Measurements from ENCODE around the gene PRKX.
"Not testable (repeated sequence)": the region's sequence is repeated elsewhere in the genome, so short reads cannot be mapped to it uniquely, and the experiment has no call there.

PRKX gene

DNA sequence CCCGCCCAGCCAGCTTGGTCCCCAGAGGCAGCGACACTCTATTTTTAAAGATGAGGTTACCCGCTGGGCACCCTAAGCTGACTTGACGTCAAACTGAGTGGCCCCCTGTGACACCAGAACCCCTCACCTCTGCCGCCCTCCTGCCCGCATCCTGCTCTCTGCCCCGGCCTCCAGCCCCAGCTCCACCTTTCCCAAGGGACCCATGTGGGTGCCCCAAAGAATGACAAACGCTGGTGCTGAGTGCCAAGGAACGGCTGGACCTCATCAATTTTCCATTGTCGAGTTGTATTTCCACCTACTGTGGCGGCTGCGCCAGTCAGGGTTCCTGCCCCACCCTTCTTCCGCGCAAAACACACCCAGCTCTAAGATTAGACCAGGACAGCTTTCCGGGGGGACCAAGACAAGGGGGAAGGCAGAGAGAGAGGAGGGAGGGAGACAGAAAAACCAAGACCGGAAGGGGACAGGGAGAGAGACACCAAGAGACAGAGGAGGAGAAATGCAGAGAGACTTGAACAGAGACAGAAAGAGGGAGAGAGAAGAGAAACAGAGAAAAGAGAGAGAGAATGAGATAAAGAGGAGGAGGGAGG, 2.0 kb downstream of the PRKX start:
- no peak for DNase-seq (ENCODE audit: low read depth in 2 of 2)

DNA sequence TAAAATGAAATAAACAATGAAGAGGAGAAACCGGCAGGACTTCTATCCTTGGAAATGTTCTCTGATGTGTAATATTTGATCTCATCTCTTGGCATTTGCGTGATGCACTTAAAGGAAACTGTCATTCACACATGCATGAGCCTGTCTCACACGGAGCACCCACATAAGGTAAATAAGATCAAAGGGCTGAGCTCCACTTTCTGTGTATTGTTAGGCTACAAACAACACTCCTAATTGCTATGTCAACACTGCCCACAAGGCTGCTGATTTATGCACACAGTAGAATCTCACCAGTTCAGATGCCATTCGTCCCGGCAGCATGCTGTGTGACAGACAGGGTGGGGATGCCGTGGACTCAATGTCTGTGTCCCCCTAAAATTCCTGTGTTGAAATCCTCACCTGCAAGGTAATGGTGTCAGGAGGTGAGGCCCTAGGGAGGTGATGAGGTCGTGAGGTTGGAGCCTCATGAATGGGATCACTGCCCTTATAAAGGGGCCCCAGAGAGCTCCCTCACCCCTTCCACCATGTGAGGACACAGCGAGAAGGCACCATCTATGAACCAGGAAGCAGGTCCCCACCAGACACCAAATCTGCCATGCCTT, 5.7 kb downstream of the PRKX start:
- DNase-seq (ENCODE audit: low read depth in 2 of 2): not testable (repeated sequence)

- DNase-seq (ENCODE audit: low read depth in 2 of 2): no peak
These were observed 7.0 kb downstream of the PRKX start for GRCh38 chrX:3706481-3706880.

- not testable (repeated sequence) for DNase-seq (ENCODE audit: low read depth in 2 of 2)
These were observed 10.2 kb downstream of the PRKX start for GRCh38 chrX:3703251-3703650.

DNA sequence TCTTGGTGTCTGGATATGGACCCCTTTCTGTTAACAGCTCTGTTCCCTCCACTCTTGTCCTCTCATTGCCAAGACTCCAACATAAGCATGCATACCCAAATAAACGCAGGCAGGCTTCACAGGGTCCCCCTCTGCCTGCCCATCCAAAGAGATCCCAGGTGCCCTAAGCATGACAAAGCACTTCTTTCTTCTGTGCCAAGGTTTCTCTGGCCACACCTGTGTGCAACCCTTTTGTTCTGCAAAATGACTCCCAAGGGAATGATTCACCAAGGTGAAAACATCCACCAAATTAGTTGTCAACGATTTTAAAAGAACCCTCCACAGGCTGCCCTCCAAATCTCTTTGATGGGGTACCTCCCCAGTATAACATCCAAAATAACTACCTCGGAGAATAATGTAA, 11.4 kb downstream of the PRKX start:
- DNase-seq (ENCODE audit: low read depth in 2 of 2): not testable (repeated sequence)

- not testable (repeated sequence) for DNase-seq (ENCODE audit: low read depth in 2 of 2)
These were observed 12.0 kb downstream of the PRKX start for GRCh38 chrX:3701445-3701928.

- DNase-seq (ENCODE audit: low read depth in 2 of 2): no peak
These were observed 13.5 kb downstream of the PRKX start for GRCh38 chrX:3699821-3700381.

DNA sequence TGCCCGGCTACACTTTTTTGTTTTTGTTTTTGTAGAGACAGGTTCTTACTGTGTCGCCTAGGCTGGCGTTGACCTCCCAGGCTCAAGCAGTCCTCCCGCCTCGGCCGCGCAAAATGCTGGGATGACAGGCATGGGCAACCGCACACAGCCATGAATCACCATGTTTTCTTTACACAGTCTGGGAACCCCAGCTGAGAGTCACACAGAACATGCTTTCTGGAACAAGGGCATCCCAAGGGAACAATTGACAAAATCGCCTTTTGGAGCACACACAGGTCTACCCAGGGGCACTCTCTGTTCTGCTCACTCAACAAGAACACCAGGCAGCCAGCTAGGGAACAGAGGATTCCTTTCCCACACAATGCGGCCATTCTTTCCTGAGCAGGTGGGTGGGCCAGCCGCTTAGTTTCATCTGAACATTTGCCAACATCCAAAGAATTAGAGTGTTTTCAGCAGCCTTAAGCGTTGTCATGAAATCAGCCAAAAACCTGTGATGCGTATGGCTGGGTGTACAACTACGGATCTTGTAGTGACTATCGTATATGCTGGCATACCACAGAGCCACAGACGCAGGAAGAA, 15.7 kb downstream of the PRKX start:
- DNase-seq (ENCODE audit: low read depth in 2 of 2): no peak

- DNase-seq (ENCODE audit: low read depth in 2 of 2): no peak
These were observed 16.2 kb downstream of the PRKX start for GRCh38 chrX:3697220-3697684.

DNA sequence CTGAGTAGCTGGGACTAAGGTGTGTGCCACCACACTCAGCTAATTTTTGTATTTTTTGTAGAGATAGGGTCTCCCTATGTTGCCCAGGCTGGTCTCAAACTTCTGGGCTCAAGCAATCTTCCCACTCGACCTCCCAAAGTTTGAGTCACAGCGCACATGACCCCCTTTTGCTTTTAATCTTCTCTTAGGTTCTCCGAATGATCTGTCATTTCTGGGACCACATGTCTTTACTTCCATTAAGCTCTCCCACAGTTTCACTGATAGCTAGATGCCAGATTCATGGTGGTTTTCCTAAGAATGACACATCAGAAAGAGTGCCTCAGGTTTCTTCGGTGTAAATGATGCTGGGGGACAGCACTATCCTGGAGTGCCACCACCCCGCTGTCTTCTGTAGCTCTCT, 17.9 kb downstream of the PRKX start:
- no peak for DNase-seq (ENCODE audit: low read depth in 2 of 2)

GRCh38 chrX:3690140-3690539, 23.3 kb downstream of the PRKX start:
- no peak for DNase-seq (ENCODE audit: low read depth in 2 of 2)

DNA sequence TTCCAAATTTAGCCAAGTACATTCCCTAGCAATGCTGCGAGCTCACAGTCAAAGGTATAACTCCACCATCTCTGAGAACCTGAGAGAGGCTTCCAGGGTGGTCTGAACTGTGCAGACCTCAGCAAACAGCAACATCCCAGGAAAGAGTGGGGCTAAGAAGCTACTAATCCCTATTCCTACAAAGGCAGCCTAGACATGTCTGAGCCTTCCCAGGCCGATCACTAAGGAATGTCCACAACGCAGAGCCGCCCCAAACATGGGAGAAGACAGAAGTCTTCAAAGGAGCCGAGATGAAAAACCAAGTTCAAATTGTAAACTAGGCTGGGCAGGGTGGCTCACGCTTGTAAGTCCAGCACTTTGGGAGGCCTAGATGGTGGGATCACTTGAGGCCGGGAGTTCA, 30.2 kb downstream of the PRKX start:
- DNase-seq (ENCODE audit: low read depth in 2 of 2): not testable (repeated sequence)

- DNase-seq (ENCODE audit: low read depth in 2 of 2): no peak
These were observed 33.0 kb downstream of the PRKX start for GRCh38 chrX:3680459-3680858.

DNA sequence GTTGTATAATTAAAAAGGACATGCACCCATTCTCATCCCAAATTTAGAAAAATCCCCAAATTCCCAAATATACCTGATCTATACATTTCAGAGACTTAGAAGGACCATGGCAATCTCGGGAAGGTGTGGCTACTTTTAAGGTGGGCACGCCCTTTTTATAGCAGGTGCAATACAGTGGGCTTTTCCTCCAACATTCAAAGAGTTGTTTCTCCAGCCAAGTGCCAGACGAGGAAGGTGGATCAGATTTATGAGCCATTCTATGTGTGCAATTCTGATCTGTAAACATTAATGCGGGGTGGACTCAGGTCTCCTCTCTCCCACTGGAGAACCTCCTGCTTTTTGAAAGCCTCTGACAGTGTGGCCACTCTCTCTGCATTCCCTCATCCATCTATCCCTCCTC, 33.8 kb downstream of the PRKX start:
- no peak for DNase-seq (ENCODE audit: low read depth in 2 of 2)

DNA sequence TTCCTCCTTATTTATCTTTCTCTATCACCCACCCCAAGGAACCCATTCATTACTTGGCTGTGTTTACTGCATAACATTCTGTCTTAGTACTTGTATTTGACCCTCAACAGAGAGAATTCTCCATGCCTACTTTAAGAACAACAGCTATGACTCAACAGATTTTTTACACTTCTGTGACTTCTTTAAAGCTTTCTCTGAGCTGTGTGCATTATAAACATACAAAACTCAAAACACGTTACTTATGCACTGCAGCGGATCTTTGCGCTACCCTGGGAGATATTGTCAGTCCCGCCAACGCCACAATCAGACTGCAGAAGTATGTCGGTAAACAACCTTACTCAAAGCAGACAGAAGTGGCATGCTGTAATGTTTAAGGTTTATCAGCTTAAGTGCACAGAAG, 35.1 kb downstream of the PRKX start:
- DNase-seq (ENCODE audit: low read depth in 2 of 2): no peak

GRCh38 chrX:3674881-3675280, 38.6 kb downstream of the PRKX start:
- DNase-seq (ENCODE audit: low read depth in 2 of 2): no peak

- no peak for DNase-seq (ENCODE audit: low read depth in 2 of 2)
These were observed 43.5 kb downstream of the PRKX start for GRCh38 chrX:3669841-3670475.

DNA sequence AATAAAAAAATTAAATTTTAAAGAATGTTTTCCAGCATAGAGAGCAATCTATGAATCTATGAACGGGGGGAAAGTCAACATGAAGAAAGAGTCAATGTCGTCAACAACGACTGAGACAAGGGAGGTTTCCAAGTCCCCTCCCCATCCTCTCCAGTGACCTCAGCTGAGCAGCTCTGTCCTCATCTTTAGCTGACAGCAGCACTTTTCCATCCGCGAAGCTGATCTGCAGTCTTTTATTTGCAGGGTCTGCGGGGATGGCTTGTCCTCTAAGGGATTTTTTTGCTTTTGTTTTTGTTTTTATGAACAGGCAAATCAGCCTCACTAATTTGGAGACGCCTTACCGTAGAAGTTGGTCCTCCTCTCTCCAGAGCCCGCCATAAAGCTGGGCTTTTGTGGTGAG, 46.5 kb downstream of the PRKX start:
- DNase-seq (ENCODE audit: low read depth in 2 of 2): no peak

DNA sequence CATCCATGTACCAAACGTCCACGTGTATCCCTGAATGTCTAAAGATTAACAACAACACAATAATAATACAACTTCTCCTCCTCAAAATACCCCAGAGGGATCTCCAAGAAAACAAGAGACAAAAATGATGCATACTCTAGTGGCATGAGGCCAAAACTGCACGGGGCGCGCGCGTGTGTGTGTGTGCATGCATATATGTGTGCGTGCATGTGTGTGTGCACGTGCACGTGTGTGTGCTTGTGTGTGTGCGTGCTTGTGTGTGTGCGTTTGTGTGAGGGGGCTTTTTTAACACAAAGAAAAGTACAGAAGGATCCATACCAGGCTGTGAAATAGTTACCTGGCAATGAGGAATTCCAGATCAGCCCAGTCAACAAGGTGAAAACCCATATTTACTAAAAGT, 48.5 kb downstream of the PRKX start:
- DNase-seq (ENCODE audit: low read depth in 2 of 2): no peak

DNA sequence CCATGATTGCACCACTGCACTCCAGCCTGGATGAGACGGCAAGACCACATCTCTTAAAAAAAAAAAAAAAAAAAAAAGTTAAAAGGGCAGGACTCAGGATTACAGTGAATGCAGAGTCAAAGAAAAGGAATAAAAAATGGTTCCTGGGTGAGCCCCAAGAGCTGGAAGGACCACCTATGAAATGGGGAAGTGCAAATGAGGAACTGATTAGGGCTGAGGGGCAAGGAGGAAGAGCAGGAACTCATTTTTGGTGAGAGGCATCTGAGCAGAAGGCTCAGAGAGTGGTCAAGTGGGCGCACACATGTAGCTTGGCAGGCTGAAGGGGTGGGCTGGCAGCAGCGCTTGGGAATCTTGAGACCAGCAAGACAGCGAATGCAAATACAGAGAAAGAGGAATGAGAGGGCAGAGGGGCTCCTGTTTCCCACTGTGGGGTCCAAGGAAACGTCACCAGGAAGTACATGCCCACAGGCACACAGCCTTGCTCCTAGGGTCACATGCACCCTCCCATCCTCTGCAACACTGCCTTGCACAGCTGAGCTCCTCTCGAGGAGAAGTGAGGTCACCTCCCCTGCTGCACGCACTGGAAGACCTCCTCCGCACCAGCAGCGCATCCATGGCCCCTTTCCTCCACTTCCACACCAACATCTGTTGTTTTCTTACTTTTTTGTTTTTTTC, 49.7 kb downstream of the PRKX start:
- DNase-seq (ENCODE audit: low read depth in 2 of 2): not testable (repeated sequence)

GRCh38 chrX:3659761-3660160, 53.7 kb downstream of the PRKX start:
- DNase-seq (ENCODE audit: low read depth in 2 of 2): no peak

GRCh38 chrX:3655181-3655580, 58.3 kb downstream of the PRKX start:
- DNase-seq (ENCODE audit: low read depth in 2 of 2): no peak

Data from stimulated activated CD8-positive, alpha-beta memory T cell treated with anti-CD3 and anti-CD28 coated beads, Interleukin-7, amount 100 ng/mL, for 1 hour (primary cell).